A673 (cell line): ENCODE results near the gene ZNF821.

Experiments
- EZH2 ChIP-seq: fragments of 200-600 bp; sonication (generic); IDR thresholded peaks from 2 replicates; pipeline ENCODE4 v1.6.1; 2017; ENCODE audit warnings: borderline replicate concordance, low read depth, mild to moderate bottlenecking, mixed read lengths, antibody characterized with exemption, low read length; ENCODE audit not compliant: poor library complexity, severe bottlenecking
- TF ChIP-seq, protein P1 (sequence below): fragments of 300-800, 200-600 bp; sonication (generic); conservative IDR thresholded peaks from 2 replicates; pipeline ENCODE4 v1.5.1; 2017; ENCODE audit warnings: low read depth, mild to moderate bottlenecking, antibody characterized with exemption, low read length, moderate library complexity, mixed read lengths

DNA sequence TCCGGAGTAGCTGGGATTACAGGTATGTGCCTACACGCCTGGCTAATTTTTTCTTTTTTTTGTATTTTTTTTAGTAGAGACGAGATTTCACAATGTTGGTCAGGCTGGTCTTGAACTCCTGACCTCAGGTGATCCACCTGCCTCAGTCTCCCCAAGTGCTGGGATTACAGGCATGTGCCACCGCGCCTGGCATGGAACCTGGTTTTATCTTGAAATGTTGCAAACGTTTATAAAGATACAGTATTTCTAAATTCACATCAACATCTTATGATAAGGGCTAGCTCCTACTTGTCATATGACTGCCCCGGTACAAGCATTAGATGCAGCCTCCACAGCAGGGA is 9.9 kb upstream of the ZNF821 start:
- TF ChIP-seq EZH2: no peak
- TF ChIP-seq, protein P1, sequence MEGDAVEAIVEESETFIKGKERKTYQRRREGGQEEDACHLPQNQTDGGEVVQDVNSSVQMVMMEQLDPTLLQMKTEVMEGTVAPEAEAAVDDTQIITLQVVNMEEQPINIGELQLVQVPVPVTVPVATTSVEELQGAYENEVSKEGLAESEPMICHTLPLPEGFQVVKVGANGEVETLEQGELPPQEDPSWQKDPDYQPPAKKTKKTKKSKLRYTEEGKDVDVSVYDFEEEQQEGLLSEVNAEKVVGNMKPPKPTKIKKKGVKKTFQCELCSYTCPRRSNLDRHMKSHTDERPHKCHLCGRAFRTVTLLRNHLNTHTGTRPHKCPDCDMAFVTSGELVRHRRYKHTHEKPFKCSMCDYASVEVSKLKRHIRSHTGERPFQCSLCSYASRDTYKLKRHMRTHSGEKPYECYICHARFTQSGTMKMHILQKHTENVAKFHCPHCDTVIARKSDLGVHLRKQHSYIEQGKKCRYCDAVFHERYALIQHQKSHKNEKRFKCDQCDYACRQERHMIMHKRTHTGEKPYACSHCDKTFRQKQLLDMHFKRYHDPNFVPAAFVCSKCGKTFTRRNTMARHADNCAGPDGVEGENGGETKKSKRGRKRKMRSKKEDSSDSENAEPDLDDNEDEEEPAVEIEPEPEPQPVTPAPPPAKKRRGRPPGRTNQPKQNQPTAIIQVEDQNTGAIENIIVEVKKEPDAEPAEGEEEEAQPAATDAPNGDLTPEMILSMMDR: no peak
